ENCODE measurements around the gene HTRA3. TPM values are rescaled to one million over a fixed set of nuclear protein-coding genes. Genes with fewer than 3 reads are reported as not detected.

Gene HTRA3
- total RNA-seq, 4 donors from 2014 or later: 56.1 to 82.2 (median 67.2) TPM

DNA sequence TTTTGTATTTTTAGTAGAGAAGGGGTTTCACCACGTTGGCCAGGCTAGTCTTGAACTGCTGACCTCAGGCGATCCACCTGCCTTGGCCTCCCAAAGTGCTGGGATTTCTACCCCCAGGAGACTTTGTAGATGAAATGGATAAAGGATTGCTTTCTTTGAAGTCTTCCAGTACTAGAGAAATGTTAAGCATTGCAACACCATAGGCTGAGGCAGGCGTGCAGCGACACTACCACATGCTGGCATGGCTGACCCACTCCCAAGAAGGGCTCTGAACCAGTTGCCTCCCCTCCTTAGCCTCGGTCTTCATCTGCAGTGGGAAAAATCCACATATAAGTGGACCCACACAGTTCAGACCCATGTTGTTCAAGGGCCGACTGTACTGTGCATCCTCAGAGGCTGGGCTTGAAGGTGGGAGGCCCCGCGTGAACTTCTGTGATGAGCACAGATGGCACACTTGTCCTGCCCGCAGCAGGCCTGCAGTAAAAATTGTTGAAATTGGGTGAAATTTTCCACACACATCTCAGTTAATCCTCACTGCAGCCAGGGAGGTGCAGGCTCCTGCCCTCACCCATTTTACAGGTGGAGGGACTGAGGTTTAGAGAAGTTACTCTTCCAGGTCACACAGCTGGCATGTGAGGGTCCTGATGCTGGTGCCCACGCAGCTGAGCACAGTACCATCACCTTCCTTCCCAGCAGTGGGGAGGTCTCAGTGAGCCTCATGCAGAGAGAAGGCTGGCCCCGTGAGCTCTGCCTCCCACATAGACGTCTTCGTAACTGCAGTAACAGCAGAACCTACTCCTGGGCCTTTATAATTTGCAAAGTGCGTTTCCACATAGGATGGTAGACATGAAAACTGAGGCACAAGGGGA, 35.5 kb downstream of the HTRA3 start:
- peaks cover 24 to 50% (median 39%) of the 10 kb centered on the region in 4 donors for H3K4me1 ChIP-seq
- DNase-seq (ENCODE audit: extremely low spot score): no peak
- 83% methylated on average over 11 of the region's 14 CpGs for WGBS
- intact Hi-C loops (cut with DNase I): no loop called here
- H3K27me3 ChIP-seq: no peaks in the 10 kb centered on the region
- H3K4me3 ChIP-seq: no peak overlapping the region
- H3K36me3 ChIP-seq: peaks cover 0 to 9% (median 4%) of the 10 kb centered on the region in 4 donors
- no peaks in the 10 kb centered on the region for H3K9me3 ChIP-seq
- H3K27ac ChIP-seq (replicated peaks in 1 of 4): no peak overlapping the region
- TF ChIP-seq CTCF (IDR thresholded peaks at IDR 0.05) (no peak), POLR2AphosphoS5 (IDR thresholded peaks at IDR 0.05) (no peak), POLR2A (IDR thresholded peaks at IDR 0.05; ENCODE audit: low read depth) (no peak), EP300 (IDR thresholded peaks at IDR 0.05) (no peak)

DNA sequence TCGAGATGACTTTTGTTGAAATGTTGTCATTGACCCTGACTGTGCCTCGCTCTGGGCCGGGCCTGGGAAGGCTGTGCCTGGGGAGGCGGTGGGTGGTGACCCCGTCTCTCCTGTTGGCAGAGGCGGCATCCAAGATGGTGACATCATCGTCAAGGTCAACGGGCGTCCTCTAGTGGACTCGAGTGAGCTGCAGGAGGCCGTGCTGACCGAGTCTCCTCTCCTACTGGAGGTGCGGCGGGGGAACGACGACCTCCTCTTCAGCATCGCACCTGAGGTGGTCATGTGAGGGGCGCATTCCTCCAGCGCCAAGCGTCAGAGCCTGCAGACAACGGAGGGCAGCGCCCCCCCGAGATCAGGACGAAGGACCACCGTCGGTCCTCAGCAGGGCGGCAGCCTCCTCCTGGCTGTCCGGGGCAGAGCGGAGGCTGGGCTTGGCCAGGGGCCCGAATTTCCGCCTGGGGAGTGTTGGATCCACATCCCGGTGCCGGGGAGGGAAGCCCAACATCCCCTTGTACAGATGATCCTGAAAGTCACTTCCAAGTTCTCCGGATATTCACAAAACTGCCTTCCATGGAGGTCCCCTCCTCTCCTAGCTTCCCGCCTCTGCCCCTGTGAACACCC, 36.4 kb downstream of the HTRA3 start:
- TF ChIP-seq CTCF (IDR thresholded peaks at IDR 0.05): peak in 1 of 3 experiments; percentile 15
- TF ChIP-seq POLR2AphosphoS5 (IDR thresholded peaks at IDR 0.05): no peak
- Histone ChIP-seq H3K27ac (replicated peaks in 1 of 4) (peak overlapping the region in 3 of 4 donors; percentile 17 to 38 (median 29)), H3K9me3 (no peaks in the 10 kb centered on the region), H3K36me3 (peaks cover 0 to 9% (median 4%) of the 10 kb centered on the region in 4 donors), H3K4me3 (no peak overlapping the region), H3K4me1 (peaks cover 24 to 51% (median 41%) of the 10 kb centered on the region in 4 donors), H3K27me3 (no peaks in the 10 kb centered on the region)
- intact Hi-C loops (cut with DNase I): no loop called here
- DNase-seq (ENCODE audit: extremely low spot score): no peak
- WGBS: 64% methylated on average over 10 of the region's 35 CpGs

GRCh38 chr4:8306511-8307021, 37.0 kb downstream of the HTRA3 start:
- Histone ChIP-seq H3K4me3 (no peak overlapping the region), H3K9me3 (no peaks in the 10 kb centered on the region), H3K27me3 (no peaks in the 10 kb centered on the region), H3K27ac (replicated peaks in 1 of 4) (peak overlapping the region; percentile 17 to 48 (median 34)), H3K4me1 (peaks cover 24 to 51% (median 41%) of the 10 kb centered on the region in 4 donors), H3K36me3 (peaks cover 0 to 9% (median 4%) of the 10 kb centered on the region in 4 donors)
- intact Hi-C loops (cut with DNase I): no loop called here
- TF ChIP-seq POLR2AphosphoS5 (IDR thresholded peaks at IDR 0.05) (no peak), CTCF (IDR thresholded peaks at IDR 0.05) (peak in 1 of 3 experiments; percentile 14)
- DNase-seq (ENCODE audit: extremely low spot score): no peak
- WGBS: 46% methylated on average over 9 of the region's 16 CpGs

DNA sequence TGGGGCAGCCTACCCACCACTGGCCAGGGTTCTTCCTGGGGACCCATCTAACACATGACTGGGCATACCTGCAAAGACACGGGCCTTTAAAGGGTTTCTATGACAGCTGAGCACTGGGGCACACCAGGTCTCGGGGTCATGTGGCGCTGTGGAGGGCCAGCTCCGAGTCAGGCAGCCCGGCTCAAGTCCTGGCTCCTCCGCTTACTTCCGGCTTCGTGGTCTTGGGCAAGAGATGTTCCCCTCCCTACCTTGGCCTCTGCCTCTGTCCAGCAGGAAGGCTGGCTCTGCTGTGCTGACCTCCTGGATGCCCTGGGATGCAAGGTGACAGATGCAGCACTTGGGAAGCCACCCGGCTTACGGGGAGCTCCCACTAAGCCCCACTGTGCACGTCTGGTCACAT, 37.6 kb downstream of the HTRA3 start:
- intact Hi-C loops (cut with DNase I): no loop called here
- no peaks in the 10 kb centered on the region for H3K27me3 ChIP-seq
- 65% methylated on average over 11 of the region's 11 CpGs for WGBS
- no peak for DNase-seq (ENCODE audit: extremely low spot score)
- H3K4me1 ChIP-seq: peaks cover 24 to 51% (median 41%) of the 10 kb centered on the region in 4 donors
- TF ChIP-seq EP300 (IDR thresholded peaks at IDR 0.05) (no peak), CTCF (IDR thresholded peaks at IDR 0.05) (no peak)
- peak overlapping the region in 3 of 4 donors; percentile 17 to 38 (median 29) for H3K27ac ChIP-seq (replicated peaks in 1 of 4)
- peaks cover 0 to 9% (median 4%) of the 10 kb centered on the region in 4 donors for H3K36me3 ChIP-seq
- no peak overlapping the region for H3K4me3 ChIP-seq
- no peaks in the 10 kb centered on the region for H3K9me3 ChIP-seq

Measured in esophagus muscularis mucosa (tissue), 4 donors.